H1 (cell line): ENCODE measurements around the gene KCNN4.

ENCODE experiments used
- POLR2AphosphoS5 ChIP-seq: IDR thresholded peaks from 2 replicates; pipeline ENCODE4 v1.6.1; 2011; ENCODE audit warnings: low read depth, low read length
- SAP30 ChIP-seq: fragments of 300-600 bp; sonication (generic); IDR thresholded peaks from 2 replicates; pipeline ENCODE4 v1.7.1; 2012; ENCODE audit warnings: low read length, moderate library complexity, mild to moderate bottlenecking, inconsistent platforms; ENCODE audit not compliant: insufficient read depth, insufficient replicate concordance
- TF ChIP-seq, protein P1 (sequence below), 3 experiments: IDR thresholded peaks; 1 replicate in 2 of 3; 2 replicates in 1 of 3; pipeline versions ENCODE4 v1.5.1 to v1.6.1; 2011; ENCODE audit warnings: low read length in 3 of 3, mild to moderate bottlenecking in 3 of 3, inconsistent platforms in 2 of 3, low read depth in 1 of 3, moderate library complexity in 1 of 3; ENCODE audit not compliant: insufficient read depth in 1 of 3; ENCODE audit errors: control extremely low read depth in 1 of 3

DNA sequence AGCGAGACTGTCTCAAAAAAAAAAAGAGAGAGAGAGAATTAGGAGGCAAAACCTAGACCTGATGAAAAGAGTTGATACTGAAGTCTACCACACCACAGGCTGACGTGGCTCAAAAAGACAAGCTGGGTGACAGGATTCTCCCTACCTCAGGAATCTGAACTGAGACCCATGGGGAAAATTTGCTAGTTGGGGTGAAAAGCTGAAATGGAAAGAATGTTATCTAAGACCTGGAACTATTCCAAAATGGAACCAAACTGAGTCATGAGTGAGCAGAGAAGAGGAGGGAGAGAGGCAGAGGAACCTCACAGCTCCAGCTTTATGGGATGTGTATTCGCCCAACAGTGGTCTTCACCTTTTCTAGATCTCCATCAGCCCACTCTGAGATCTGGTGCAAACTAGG, 37.7 kb downstream of the KCNN4 start:
- TF ChIP-seq, protein P1, sequence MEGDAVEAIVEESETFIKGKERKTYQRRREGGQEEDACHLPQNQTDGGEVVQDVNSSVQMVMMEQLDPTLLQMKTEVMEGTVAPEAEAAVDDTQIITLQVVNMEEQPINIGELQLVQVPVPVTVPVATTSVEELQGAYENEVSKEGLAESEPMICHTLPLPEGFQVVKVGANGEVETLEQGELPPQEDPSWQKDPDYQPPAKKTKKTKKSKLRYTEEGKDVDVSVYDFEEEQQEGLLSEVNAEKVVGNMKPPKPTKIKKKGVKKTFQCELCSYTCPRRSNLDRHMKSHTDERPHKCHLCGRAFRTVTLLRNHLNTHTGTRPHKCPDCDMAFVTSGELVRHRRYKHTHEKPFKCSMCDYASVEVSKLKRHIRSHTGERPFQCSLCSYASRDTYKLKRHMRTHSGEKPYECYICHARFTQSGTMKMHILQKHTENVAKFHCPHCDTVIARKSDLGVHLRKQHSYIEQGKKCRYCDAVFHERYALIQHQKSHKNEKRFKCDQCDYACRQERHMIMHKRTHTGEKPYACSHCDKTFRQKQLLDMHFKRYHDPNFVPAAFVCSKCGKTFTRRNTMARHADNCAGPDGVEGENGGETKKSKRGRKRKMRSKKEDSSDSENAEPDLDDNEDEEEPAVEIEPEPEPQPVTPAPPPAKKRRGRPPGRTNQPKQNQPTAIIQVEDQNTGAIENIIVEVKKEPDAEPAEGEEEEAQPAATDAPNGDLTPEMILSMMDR (IDR thresholded peaks at IDR 0.05; ENCODE audit: control extremely low read depth in 1 of 3, insufficient read depth in 1 of 3, low read depth in 1 of 3, low read length in 3 of 3), result no peak
- no peak for TF ChIP-seq SAP30
- TF ChIP-seq POLR2AphosphoS5, result no peak
